ENCODE data around the gene IMMP1L.

The IMMP1L gene

DNA sequence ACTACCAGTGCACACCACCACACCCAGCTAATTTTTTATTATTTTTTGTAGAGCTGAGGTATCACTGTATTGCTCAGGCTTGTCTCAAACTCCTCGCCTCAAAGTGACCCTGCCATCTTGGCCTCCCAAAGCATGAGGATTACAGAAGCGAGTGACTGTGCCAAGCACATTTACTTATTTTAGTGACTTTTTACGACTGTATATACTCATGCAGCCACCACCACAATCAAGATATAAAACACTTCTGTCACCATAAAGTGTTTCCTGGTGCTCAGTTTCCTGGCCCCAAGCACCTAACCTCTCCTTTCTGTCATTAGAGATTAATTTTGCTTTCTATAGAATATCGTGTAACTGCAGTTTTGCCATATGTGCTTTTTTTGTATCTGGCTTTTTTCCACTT lies 26.1 kb upstream of the IMMP1L start:
- Histone ChIP-seq H3K4me2 (ENCODE audit: insufficient read depth, low read length, poor library complexity, severe bottlenecking) (no peak overlapping the region), H3K79me1 (ENCODE audit: low read depth, low read length) (peaks cover 2% of the 10 kb centered on the region), H3K36me3 (replicated peaks in 1 of 2; ENCODE audit: control insufficient read depth in 2 of 2, insufficient read depth in 2 of 2, low read length in 2 of 2) (peaks cover 0 to 11% of the 10 kb centered on the region in 2 donors), H2BK15ac (ENCODE audit: low read length) (no peak overlapping the region), H3K18ac (ENCODE audit: low read length) (no peak overlapping the region), H3K27ac (replicated peaks; ENCODE audit: low read length) (no peak overlapping the region), H2BK12ac (ENCODE audit: low read length) (no peak overlapping the region), H3K4ac (ENCODE audit: low read length) (no peak overlapping the region), H2BK5ac (ENCODE audit: low read length) (no peak overlapping the region), H3K23ac (ENCODE audit: low read depth, low read length, poor library complexity) (no peak overlapping the region), H2BK120ac (ENCODE audit: low read depth, low read length) (no peak overlapping the region), H2AK5ac (ENCODE audit: low read depth, low read length) (no peak overlapping the region), H3K27me3 (ENCODE audit: control insufficient read depth in 3 of 3, insufficient read depth in 3 of 3, low read depth in 1 of 3, low read length in 3 of 3) (no peaks in the 10 kb centered on the region), H3K4me1 (ENCODE audit: control insufficient read depth in 2 of 2, insufficient read depth in 1 of 2, low read depth in 1 of 2, low read length in 2 of 2) (no peaks in the 10 kb centered on the region), H3K4me3 (ENCODE audit: low read length in 2 of 2) (no peak overlapping the region), H3K9me3 (replicated peaks in 1 of 2; ENCODE audit: control insufficient read depth in 2 of 2, insufficient read depth in 1 of 2, low read depth in 1 of 2, low read length in 2 of 2) (no peaks in the 10 kb centered on the region), H2AFZ (ENCODE audit: low read length) (no peak overlapping the region), H3K9ac (ENCODE audit: low read depth, low read length, poor library complexity) (no peak overlapping the region), H4K91ac (ENCODE audit: low read depth, low read length, poor library complexity) (no peak overlapping the region), H3K14ac (ENCODE audit: low read length) (no peak overlapping the region), H4K8ac (ENCODE audit: low read depth, low read length) (no peak overlapping the region)
- no peak for DNase-seq (ENCODE audit: low spot score)
- WGBS, 2 donors (ENCODE audit: extremely low coverage in 2 of 2, insufficient read length in 2 of 2, insufficient replicate concordance in 1 of 2): no CpG with 5 or more reads among the region's 4 CpGs

DNA sequence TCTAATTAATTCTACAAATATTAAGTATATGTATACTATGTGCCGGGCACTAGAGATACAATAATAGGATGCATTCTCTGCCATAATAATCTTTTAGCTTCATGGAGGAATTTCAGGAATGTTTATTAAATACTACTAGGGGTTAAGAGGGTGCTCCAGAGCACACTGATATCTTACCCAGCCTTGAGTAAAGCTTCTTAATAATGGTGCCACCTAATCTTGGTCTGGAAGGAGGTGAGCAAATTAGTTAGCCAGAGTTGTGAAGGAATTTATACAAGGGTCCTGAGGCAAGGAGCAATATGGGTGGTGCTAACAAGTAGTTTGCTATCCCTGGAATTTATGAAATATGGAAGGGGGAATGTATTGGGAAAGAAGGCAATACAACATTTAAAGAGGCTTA lies 21.9 kb upstream of the IMMP1L start:
- no peak for DNase-seq (ENCODE audit: low spot score)
- Histone ChIP-seq H3K23ac (ENCODE audit: low read depth, low read length, poor library complexity) (no peak overlapping the region), H2BK5ac (ENCODE audit: low read length) (no peak overlapping the region), H2BK12ac (ENCODE audit: low read length) (no peak overlapping the region), H3K4me2 (ENCODE audit: insufficient read depth, low read length, poor library complexity, severe bottlenecking) (no peak overlapping the region), H2AK5ac (ENCODE audit: low read depth, low read length) (no peak overlapping the region), H3K4me3 (ENCODE audit: low read length in 2 of 2) (no peak overlapping the region), H2BK120ac (ENCODE audit: low read depth, low read length) (no peak overlapping the region), H2BK15ac (ENCODE audit: low read length) (no peak overlapping the region), H4K91ac (ENCODE audit: low read depth, low read length, poor library complexity) (no peak overlapping the region), H3K79me1 (ENCODE audit: low read depth, low read length) (peaks cover 2% of the 10 kb centered on the region), H3K9ac (ENCODE audit: low read depth, low read length, poor library complexity) (no peak overlapping the region), H3K27ac (replicated peaks; ENCODE audit: low read length) (no peak overlapping the region), H2AFZ (ENCODE audit: low read length) (no peak overlapping the region), H3K9me3 (replicated peaks in 1 of 2; ENCODE audit: control insufficient read depth in 2 of 2, insufficient read depth in 1 of 2, low read depth in 1 of 2, low read length in 2 of 2) (no peaks in the 10 kb centered on the region), H3K36me3 (replicated peaks in 1 of 2; ENCODE audit: control insufficient read depth in 2 of 2, insufficient read depth in 2 of 2, low read length in 2 of 2) (no peaks in the 10 kb centered on the region), H4K8ac (ENCODE audit: low read depth, low read length) (no peak overlapping the region), H3K4ac (ENCODE audit: low read length) (no peak overlapping the region), H3K4me1 (ENCODE audit: control insufficient read depth in 2 of 2, insufficient read depth in 1 of 2, low read depth in 1 of 2, low read length in 2 of 2) (no peaks in the 10 kb centered on the region), H3K14ac (ENCODE audit: low read length) (no peak overlapping the region), H3K27me3 (ENCODE audit: control insufficient read depth in 3 of 3, insufficient read depth in 3 of 3, low read depth in 1 of 3, low read length in 3 of 3) (no peaks in the 10 kb centered on the region), H3K18ac (ENCODE audit: low read length) (no peak overlapping the region)
- WGBS, 2 donors (ENCODE audit: extremely low coverage in 2 of 2, insufficient read length in 2 of 2, insufficient replicate concordance in 1 of 2): no CpG with 5 or more reads among the region's 1 CpG

DNA sequence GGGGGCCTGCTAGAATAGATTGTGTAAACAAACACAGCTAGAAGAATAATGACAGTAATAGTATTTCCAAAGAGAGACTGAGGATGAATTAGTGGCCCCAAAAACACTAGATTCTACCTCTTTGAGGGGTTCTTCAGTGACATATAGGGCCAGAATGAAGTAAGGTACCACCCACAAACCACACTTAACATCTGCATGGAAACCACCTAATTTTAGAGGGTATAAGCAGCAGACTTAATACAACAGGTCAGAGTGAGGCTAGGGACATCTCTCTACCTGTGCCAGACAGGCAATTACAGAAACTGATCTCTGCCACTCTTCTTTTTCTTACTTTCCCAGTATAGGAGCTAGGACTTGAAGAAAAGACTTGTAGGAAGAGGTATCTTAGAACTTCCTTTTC lies 20.3 kb upstream of the IMMP1L start:
- no peak for DNase-seq (ENCODE audit: low spot score)
- no peak overlapping the region for H3K18ac ChIP-seq (ENCODE audit: low read length)
- no peak overlapping the region for H3K9ac ChIP-seq (ENCODE audit: low read depth, low read length, poor library complexity)

DNA sequence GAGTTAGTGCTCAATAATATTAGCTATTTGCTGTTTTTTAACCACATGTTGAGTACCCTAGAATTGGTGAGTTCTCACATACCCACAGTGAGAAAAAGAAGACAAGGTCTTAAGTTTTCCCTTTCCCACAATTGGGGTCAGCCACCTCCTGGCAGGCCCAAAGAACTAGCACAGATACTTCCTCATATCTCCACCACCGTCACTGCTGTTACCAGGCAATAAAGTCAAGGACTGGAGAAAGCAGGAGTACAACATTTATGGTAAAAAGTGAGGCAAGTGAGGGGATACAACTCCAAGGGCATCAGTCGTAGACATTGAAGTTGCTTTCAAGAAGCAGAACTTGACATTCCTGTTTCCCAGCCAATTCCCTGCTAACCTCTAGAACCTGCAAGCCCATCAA lies 19.8 kb upstream of the IMMP1L start:
- H4K8ac ChIP-seq (ENCODE audit: low read depth, low read length): no peak overlapping the region
- H3K27ac ChIP-seq (replicated peaks; ENCODE audit: low read length): no peak overlapping the region
- peaks cover 2% of the 10 kb centered on the region in 2 donors for H3K36me3 ChIP-seq (replicated peaks in 1 of 2; ENCODE audit: control insufficient read depth in 2 of 2, insufficient read depth in 2 of 2, low read length in 2 of 2)
- no peak overlapping the region for H3K9ac ChIP-seq (ENCODE audit: low read depth, low read length, poor library complexity)
- no peak overlapping the region for H3K4me2 ChIP-seq (ENCODE audit: insufficient read depth, low read length, poor library complexity, severe bottlenecking)
- no peaks in the 10 kb centered on the region for H3K4me1 ChIP-seq (ENCODE audit: control insufficient read depth in 2 of 2, insufficient read depth in 1 of 2, low read depth in 1 of 2, low read length in 2 of 2)
- no peak overlapping the region for H3K4me3 ChIP-seq (ENCODE audit: low read length in 2 of 2)
- H2BK5ac ChIP-seq (ENCODE audit: low read length): no peak overlapping the region
- H2BK12ac ChIP-seq (ENCODE audit: low read length): no peak overlapping the region
- peaks cover under 1 to 3% of the 10 kb centered on the region in 2 donors for H3K9me3 ChIP-seq (replicated peaks in 1 of 2; ENCODE audit: control insufficient read depth in 2 of 2, insufficient read depth in 1 of 2, low read depth in 1 of 2, low read length in 2 of 2)
- no peak for DNase-seq (ENCODE audit: low spot score)
- H3K79me1 ChIP-seq (ENCODE audit: low read depth, low read length): peaks cover 2% of the 10 kb centered on the region
- no peak overlapping the region for H3K4ac ChIP-seq (ENCODE audit: low read length)
- H3K14ac ChIP-seq (ENCODE audit: low read length): no peak overlapping the region
- H2BK15ac ChIP-seq (ENCODE audit: low read length): no peak overlapping the region
- no peak overlapping the region for H3K23ac ChIP-seq (ENCODE audit: low read depth, low read length, poor library complexity)
- no CpG with 5 or more reads among the region's 2 CpGs for WGBS, 2 donors (ENCODE audit: extremely low coverage in 2 of 2, insufficient read length in 2 of 2, insufficient replicate concordance in 1 of 2)
- H2AFZ ChIP-seq (ENCODE audit: low read length): no peak overlapping the region
- H4K91ac ChIP-seq (ENCODE audit: low read depth, low read length, poor library complexity): no peak overlapping the region
- H3K27me3 ChIP-seq (ENCODE audit: control insufficient read depth in 3 of 3, insufficient read depth in 3 of 3, low read depth in 1 of 3, low read length in 3 of 3): no peaks in the 10 kb centered on the region
- H3K18ac ChIP-seq (ENCODE audit: low read length): no peak overlapping the region
- no peak overlapping the region for H2BK120ac ChIP-seq (ENCODE audit: low read depth, low read length)
- H2AK5ac ChIP-seq (ENCODE audit: low read depth, low read length): no peak overlapping the region

More for the DNA sequence above, 20.3 kb upstream of the IMMP1L start:
- H3K27ac ChIP-seq (replicated peaks; ENCODE audit: low read length): no peak overlapping the region
- no peaks in the 10 kb centered on the region for H3K27me3 ChIP-seq (ENCODE audit: control insufficient read depth in 3 of 3, insufficient read depth in 3 of 3, low read depth in 1 of 3, low read length in 3 of 3)
- no peaks in the 10 kb centered on the region for H3K4me1 ChIP-seq (ENCODE audit: control insufficient read depth in 2 of 2, insufficient read depth in 1 of 2, low read depth in 1 of 2, low read length in 2 of 2)
- H4K91ac ChIP-seq (ENCODE audit: low read depth, low read length, poor library complexity): no peak overlapping the region
- no peak overlapping the region for H3K14ac ChIP-seq (ENCODE audit: low read length)
- no peaks in the 10 kb centered on the region for H3K36me3 ChIP-seq (replicated peaks in 1 of 2; ENCODE audit: control insufficient read depth in 2 of 2, insufficient read depth in 2 of 2, low read length in 2 of 2)
- no peak overlapping the region for H2BK5ac ChIP-seq (ENCODE audit: low read length)
- H3K4ac ChIP-seq (ENCODE audit: low read length): no peak overlapping the region
- no peak overlapping the region for H3K23ac ChIP-seq (ENCODE audit: low read depth, low read length, poor library complexity)
- H2BK12ac ChIP-seq (ENCODE audit: low read length): no peak overlapping the region
- no peak overlapping the region for H2AK5ac ChIP-seq (ENCODE audit: low read depth, low read length)
- no peak overlapping the region for H3K4me2 ChIP-seq (ENCODE audit: insufficient read depth, low read length, poor library complexity, severe bottlenecking)
- no peak overlapping the region for H2BK15ac ChIP-seq (ENCODE audit: low read length)
- no peak overlapping the region for H2AFZ ChIP-seq (ENCODE audit: low read length)
- no peak overlapping the region for H3K4me3 ChIP-seq (ENCODE audit: low read length in 2 of 2)
- no peaks in the 10 kb centered on the region for H3K9me3 ChIP-seq (replicated peaks in 1 of 2; ENCODE audit: control insufficient read depth in 2 of 2, insufficient read depth in 1 of 2, low read depth in 1 of 2, low read length in 2 of 2)
- H2BK120ac ChIP-seq (ENCODE audit: low read depth, low read length): no peak overlapping the region
- H3K79me1 ChIP-seq (ENCODE audit: low read depth, low read length): peaks cover 2% of the 10 kb centered on the region
- H4K8ac ChIP-seq (ENCODE audit: low read depth, low read length): no peak overlapping the region
